GM23338 (cell line): ENCODE data around the gene ITGB5.

Experiments used
- CREB1 ChIP-seq: fragments of 250-450 bp; sonication (Bioruptor Pico); IDR thresholded peaks from 2 replicates; pipeline ENCODE4 v1.5.0; 2020; ENCODE audit warnings: low read depth, mild to moderate bottlenecking, moderate library complexity
- CTCF ChIP-seq, 2 experiments: fragments of 200-600 bp in 1 of 2; sonication (generic) in 1 of 2; conservative IDR thresholded peaks; 2 replicates each; pipeline versions ENCODE4 v1.5.1 to v1.6.1; 2016 to 2017; ENCODE audit warnings: antibody characterized with exemption in 2 of 2, low read depth in 2 of 2, mild to moderate bottlenecking in 2 of 2, moderate library complexity in 1 of 2
- ETS1 ChIP-seq: IDR thresholded peaks from 2 replicates; pipeline ENCODE4 v1.6.1; 2016; ENCODE audit warnings: antibody characterized with exemption
- EZH2 ChIP-seq: fragments of 200-600 bp; sonication (generic); IDR thresholded peaks from one replicate; pipeline ENCODE4 v1.8.0; 2017; ENCODE audit warnings: antibody characterized with exemption, mild to moderate bottlenecking, low read depth; ENCODE audit not compliant: unreplicated experiment
- EZH2phosphoT487 ChIP-seq: fragments of 200-600 bp; sonication (generic); IDR thresholded peaks from one replicate; pipeline ENCODE4 v1.8.1; 2018; ENCODE audit warnings: antibody characterized with exemption; ENCODE audit not compliant: unreplicated experiment
- JUNB ChIP-seq: IDR thresholded peaks from one replicate; pipeline ENCODE4 v1.6.1; 2016; ENCODE audit warnings: antibody characterized with exemption; ENCODE audit not compliant: unreplicated experiment
- POLR2AphosphoS5 ChIP-seq: IDR thresholded peaks from 2 replicates; pipeline ENCODE4 v1.6.1; 2016; ENCODE audit warnings: antibody characterized with exemption, low read depth
- REST ChIP-seq: IDR thresholded peaks from one replicate; pipeline ENCODE4 v1.6.1; 2018; ENCODE audit warnings: antibody characterized with exemption; ENCODE audit not compliant: unreplicated experiment
- ZNF331 ChIP-seq: fragments of 250-450 bp; sonication (Bioruptor Pico); IDR thresholded peaks from 2 replicates; pipeline ENCODE4 v1.5.0; 2020; ENCODE audit warnings: low read depth, mild to moderate bottlenecking, moderate library complexity
- TF ChIP-seq, protein P1 (sequence below): fragments of 250-450 bp; sonication (Bioruptor Pico); IDR thresholded peaks from 2 replicates; pipeline ENCODE4 v1.5.0; 2020; ENCODE audit warnings: mild to moderate bottlenecking, moderate library complexity

GRCh38 chr3:124767691-124768090 lies 119.5 kb downstream of the ITGB5 start:
- no peak for TF ChIP-seq EZH2phosphoT487
- TF ChIP-seq POLR2AphosphoS5 = no peak
- TF ChIP-seq CTCF (conservative IDR thresholded peaks at IDR 0.05; ENCODE audit: low read depth in 2 of 2) = no peak
- no peak for TF ChIP-seq EZH2
- TF ChIP-seq CREB1 (CRISPR knock-in tag) = no peak
- TF ChIP-seq REST = no peak
- no peak for TF ChIP-seq ETS1
- TF ChIP-seq, protein P1, sequence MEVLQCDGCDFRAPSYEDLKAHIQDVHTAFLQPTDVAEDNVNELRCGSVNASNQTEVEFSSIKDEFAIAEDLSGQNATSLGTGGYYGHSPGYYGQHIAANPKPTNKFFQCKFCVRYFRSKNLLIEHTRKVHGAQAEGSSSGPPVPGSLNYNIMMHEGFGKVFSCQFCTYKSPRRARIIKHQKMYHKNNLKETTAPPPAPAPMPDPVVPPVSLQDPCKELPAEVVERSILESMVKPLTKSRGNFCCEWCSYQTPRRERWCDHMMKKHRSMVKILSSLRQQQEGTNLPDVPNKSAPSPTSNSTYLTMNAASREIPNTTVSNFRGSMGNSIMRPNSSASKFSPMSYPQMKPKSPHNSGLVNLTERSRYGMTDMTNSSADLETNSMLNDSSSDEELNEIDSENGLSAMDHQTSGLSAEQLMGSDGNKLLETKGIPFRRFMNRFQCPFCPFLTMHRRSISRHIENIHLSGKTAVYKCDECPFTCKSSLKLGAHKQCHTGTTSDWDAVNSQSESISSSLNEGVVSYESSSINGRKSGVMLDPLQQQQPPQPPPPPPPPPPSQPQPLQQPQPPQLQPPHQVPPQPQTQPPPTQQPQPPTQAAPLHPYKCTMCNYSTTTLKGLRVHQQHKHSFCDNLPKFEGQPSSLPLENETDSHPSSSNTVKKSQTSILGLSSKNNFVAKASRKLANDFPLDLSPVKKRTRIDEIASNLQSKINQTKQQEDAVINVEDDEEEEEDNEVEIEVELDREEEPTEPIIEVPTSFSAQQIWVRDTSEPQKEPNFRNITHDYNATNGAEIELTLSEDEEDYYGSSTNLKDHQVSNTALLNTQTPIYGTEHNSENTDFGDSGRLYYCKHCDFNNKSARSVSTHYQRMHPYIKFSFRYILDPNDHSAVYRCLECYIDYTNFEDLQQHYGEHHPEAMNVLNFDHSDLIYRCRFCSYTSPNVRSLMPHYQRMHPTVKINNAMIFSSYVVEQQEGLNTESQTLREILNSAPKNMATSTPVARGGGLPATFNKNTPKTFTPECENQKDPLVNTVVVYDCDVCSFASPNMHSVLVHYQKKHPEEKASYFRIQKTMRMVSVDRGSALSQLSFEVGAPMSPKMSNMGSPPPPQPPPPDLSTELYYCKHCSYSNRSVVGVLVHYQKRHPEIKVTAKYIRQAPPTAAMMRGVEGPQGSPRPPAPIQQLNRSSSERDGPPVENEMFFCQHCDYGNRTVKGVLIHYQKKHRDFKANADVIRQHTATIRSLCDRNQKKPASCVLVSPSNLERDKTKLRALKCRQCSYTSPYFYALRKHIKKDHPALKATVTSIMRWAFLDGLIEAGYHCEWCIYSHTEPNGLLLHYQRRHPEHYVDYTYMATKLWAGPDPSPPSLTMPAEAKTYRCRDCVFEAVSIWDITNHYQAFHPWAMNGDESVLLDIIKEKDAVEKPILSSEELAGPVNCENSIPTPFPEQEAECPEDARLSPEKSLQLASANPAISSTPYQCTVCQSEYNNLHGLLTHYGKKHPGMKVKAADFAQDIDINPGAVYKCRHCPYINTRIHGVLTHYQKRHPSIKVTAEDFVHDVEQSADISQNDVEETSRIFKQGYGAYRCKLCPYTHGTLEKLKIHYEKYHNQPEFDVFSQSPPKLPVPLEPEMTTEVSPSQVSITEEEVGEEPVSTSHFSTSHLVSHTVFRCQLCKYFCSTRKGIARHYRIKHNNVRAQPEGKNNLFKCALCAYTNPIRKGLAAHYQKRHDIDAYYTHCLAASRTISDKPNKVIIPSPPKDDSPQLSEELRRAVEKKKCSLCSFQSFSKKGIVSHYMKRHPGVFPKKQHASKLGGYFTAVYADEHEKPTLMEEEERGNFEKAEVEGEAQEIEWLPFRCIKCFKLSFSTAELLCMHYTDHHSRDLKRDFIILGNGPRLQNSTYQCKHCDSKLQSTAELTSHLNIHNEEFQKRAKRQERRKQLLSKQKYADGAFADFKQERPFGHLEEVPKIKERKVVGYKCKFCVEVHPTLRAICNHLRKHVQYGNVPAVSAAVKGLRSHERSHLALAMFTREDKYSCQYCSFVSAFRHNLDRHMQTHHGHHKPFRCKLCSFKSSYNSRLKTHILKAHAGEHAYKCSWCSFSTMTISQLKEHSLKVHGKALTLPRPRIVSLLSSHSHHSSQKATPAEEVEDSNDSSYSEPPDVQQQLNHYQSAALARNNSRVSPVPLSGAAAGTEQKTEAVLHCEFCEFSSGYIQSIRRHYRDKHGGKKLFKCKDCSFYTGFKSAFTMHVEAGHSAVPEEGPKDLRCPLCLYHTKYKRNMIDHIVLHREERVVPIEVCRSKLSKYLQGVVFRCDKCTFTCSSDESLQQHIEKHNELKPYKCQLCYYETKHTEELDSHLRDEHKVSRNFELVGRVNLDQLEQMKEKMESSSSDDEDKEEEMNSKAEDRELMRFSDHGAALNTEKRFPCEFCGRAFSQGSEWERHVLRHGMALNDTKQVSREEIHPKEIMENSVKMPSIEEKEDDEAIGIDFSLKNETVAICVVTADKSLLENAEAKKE (CRISPR knock-in tag) = no peak
- no peak for TF ChIP-seq JUNB
- TF ChIP-seq ZNF331 (CRISPR knock-in tag) = no peak
